ENCODE results near the gene SDF4.

DNA sequence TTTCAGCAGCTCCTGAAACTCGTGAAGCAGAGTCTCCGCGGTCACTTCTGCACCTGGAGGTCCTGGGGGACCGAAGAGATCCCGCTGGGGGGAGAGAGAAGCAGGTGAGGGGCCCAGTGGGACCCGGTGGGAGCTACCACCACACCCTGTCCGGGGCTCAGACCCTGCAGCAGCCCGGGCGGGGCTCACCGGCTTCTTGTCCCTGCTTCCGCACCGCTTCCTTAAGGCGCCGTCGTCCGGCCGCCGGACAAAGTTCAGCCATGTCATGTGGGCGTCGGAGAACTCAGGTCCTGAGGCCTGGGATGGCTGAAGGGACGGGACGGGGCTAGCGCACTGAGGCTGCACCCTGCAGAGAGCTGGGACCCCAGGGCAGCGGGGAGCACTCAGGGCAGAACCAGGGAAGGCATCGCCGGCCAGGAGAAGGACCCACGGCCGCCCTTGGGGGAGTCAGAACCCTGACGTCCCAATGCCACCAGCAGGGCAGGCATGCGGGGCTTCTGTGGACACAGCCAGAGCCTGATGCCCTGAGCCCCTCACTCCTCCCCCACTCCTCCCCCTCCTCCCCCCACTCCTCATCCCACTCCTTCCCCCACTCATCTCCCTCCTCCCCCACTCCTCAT lies 12.5 kb upstream of the SDF4 start:
- TF ChIP-seq, protein P1, sequence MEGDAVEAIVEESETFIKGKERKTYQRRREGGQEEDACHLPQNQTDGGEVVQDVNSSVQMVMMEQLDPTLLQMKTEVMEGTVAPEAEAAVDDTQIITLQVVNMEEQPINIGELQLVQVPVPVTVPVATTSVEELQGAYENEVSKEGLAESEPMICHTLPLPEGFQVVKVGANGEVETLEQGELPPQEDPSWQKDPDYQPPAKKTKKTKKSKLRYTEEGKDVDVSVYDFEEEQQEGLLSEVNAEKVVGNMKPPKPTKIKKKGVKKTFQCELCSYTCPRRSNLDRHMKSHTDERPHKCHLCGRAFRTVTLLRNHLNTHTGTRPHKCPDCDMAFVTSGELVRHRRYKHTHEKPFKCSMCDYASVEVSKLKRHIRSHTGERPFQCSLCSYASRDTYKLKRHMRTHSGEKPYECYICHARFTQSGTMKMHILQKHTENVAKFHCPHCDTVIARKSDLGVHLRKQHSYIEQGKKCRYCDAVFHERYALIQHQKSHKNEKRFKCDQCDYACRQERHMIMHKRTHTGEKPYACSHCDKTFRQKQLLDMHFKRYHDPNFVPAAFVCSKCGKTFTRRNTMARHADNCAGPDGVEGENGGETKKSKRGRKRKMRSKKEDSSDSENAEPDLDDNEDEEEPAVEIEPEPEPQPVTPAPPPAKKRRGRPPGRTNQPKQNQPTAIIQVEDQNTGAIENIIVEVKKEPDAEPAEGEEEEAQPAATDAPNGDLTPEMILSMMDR (conservative IDR thresholded peaks at IDR 0.05; ENCODE audit: low read depth in 2 of 2), result no peak
- TF ChIP-seq EZH2 (IDR thresholded peaks at IDR 0.05; ENCODE audit: low read depth, unreplicated experiment), result no peak
- no peak for TF ChIP-seq JUNB (IDR thresholded peaks at IDR 0.05; ENCODE audit: unreplicated experiment)
- TF ChIP-seq CREB1 (CRISPR knock-in tag; IDR thresholded peaks at IDR 0.05; ENCODE audit: low read depth), result no peak
- TF ChIP-seq POLR2AphosphoS5 (IDR thresholded peaks at IDR 0.05; ENCODE audit: low read depth), result no peak
- TF ChIP-seq, protein P2, sequence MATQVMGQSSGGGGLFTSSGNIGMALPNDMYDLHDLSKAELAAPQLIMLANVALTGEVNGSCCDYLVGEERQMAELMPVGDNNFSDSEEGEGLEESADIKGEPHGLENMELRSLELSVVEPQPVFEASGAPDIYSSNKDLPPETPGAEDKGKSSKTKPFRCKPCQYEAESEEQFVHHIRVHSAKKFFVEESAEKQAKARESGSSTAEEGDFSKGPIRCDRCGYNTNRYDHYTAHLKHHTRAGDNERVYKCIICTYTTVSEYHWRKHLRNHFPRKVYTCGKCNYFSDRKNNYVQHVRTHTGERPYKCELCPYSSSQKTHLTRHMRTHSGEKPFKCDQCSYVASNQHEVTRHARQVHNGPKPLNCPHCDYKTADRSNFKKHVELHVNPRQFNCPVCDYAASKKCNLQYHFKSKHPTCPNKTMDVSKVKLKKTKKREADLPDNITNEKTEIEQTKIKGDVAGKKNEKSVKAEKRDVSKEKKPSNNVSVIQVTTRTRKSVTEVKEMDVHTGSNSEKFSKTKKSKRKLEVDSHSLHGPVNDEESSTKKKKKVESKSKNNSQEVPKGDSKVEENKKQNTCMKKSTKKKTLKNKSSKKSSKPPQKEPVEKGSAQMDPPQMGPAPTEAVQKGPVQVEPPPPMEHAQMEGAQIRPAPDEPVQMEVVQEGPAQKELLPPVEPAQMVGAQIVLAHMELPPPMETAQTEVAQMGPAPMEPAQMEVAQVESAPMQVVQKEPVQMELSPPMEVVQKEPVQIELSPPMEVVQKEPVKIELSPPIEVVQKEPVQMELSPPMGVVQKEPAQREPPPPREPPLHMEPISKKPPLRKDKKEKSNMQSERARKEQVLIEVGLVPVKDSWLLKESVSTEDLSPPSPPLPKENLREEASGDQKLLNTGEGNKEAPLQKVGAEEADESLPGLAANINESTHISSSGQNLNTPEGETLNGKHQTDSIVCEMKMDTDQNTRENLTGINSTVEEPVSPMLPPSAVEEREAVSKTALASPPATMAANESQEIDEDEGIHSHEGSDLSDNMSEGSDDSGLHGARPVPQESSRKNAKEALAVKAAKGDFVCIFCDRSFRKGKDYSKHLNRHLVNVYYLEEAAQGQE (IDR thresholded peaks at IDR 0.05; ENCODE audit: unreplicated experiment), result no peak
- no peak for TF ChIP-seq NANOG (IDR thresholded peaks at IDR 0.05; ENCODE audit: borderline replicate concordance)
- TF ChIP-seq, protein P3, sequence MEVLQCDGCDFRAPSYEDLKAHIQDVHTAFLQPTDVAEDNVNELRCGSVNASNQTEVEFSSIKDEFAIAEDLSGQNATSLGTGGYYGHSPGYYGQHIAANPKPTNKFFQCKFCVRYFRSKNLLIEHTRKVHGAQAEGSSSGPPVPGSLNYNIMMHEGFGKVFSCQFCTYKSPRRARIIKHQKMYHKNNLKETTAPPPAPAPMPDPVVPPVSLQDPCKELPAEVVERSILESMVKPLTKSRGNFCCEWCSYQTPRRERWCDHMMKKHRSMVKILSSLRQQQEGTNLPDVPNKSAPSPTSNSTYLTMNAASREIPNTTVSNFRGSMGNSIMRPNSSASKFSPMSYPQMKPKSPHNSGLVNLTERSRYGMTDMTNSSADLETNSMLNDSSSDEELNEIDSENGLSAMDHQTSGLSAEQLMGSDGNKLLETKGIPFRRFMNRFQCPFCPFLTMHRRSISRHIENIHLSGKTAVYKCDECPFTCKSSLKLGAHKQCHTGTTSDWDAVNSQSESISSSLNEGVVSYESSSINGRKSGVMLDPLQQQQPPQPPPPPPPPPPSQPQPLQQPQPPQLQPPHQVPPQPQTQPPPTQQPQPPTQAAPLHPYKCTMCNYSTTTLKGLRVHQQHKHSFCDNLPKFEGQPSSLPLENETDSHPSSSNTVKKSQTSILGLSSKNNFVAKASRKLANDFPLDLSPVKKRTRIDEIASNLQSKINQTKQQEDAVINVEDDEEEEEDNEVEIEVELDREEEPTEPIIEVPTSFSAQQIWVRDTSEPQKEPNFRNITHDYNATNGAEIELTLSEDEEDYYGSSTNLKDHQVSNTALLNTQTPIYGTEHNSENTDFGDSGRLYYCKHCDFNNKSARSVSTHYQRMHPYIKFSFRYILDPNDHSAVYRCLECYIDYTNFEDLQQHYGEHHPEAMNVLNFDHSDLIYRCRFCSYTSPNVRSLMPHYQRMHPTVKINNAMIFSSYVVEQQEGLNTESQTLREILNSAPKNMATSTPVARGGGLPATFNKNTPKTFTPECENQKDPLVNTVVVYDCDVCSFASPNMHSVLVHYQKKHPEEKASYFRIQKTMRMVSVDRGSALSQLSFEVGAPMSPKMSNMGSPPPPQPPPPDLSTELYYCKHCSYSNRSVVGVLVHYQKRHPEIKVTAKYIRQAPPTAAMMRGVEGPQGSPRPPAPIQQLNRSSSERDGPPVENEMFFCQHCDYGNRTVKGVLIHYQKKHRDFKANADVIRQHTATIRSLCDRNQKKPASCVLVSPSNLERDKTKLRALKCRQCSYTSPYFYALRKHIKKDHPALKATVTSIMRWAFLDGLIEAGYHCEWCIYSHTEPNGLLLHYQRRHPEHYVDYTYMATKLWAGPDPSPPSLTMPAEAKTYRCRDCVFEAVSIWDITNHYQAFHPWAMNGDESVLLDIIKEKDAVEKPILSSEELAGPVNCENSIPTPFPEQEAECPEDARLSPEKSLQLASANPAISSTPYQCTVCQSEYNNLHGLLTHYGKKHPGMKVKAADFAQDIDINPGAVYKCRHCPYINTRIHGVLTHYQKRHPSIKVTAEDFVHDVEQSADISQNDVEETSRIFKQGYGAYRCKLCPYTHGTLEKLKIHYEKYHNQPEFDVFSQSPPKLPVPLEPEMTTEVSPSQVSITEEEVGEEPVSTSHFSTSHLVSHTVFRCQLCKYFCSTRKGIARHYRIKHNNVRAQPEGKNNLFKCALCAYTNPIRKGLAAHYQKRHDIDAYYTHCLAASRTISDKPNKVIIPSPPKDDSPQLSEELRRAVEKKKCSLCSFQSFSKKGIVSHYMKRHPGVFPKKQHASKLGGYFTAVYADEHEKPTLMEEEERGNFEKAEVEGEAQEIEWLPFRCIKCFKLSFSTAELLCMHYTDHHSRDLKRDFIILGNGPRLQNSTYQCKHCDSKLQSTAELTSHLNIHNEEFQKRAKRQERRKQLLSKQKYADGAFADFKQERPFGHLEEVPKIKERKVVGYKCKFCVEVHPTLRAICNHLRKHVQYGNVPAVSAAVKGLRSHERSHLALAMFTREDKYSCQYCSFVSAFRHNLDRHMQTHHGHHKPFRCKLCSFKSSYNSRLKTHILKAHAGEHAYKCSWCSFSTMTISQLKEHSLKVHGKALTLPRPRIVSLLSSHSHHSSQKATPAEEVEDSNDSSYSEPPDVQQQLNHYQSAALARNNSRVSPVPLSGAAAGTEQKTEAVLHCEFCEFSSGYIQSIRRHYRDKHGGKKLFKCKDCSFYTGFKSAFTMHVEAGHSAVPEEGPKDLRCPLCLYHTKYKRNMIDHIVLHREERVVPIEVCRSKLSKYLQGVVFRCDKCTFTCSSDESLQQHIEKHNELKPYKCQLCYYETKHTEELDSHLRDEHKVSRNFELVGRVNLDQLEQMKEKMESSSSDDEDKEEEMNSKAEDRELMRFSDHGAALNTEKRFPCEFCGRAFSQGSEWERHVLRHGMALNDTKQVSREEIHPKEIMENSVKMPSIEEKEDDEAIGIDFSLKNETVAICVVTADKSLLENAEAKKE (CRISPR knock-in tag; IDR thresholded peaks at IDR 0.05), result no peak
